ENCODE results near the gene KCNJ16.

The KCNJ16 gene

GRCh38 chr17:70181866-70182265 lies 106.8 kb downstream of the KCNJ16 start:
- CTCF ChIA-PET: no interaction called here
- POLR2A ChIA-PET (ENCODE audit: low non-redundant PET): interaction anchor here (0.7 kb wide), 1 partner anchor 856 kb away, joined by 3 read pairs; no protein-coding TSS in a partner anchor
- no peak for TF ChIP-seq CTCF (conservative IDR thresholded peaks at IDR 0.05; ENCODE audit: low read depth)
- no peak overlapping the region for H3K27ac ChIP-seq
- DNase-seq (ENCODE audit: low spot score): peak; percentile 45

- no peak for TF ChIP-seq CTCF (conservative IDR thresholded peaks at IDR 0.05; ENCODE audit: low read depth)
- ChIA-PET POLR2A (ENCODE audit: low non-redundant PET) (no interaction called here), CTCF (no interaction called here)
- H3K27ac ChIP-seq: no peak overlapping the region
- no peak for DNase-seq (ENCODE audit: low spot score)
Observed at GRCh38 chr17:70183508-70183907, 108.5 kb downstream of the KCNJ16 start.

- no peak for DNase-seq (ENCODE audit: low spot score)
- ChIA-PET POLR2A (ENCODE audit: low non-redundant PET) (no interaction called here), CTCF (no interaction called here)
- no peak for TF ChIP-seq CTCF (conservative IDR thresholded peaks at IDR 0.05; ENCODE audit: low read depth)
- no peak overlapping the region for H3K27ac ChIP-seq
Observed at GRCh38 chr17:70184207-70184606, 109.2 kb downstream of the KCNJ16 start.

GRCh38 chr17:70184770-70185169 lies 109.7 kb downstream of the KCNJ16 start:
- CTCF ChIA-PET: interaction anchor here (0.6 kb wide), 1 partner anchor 41 kb away, joined by 5 read pairs; no protein-coding TSS in a partner anchor
- POLR2A ChIA-PET (ENCODE audit: low non-redundant PET): no interaction called here
- TF ChIP-seq CTCF (conservative IDR thresholded peaks at IDR 0.05; ENCODE audit: low read depth): no peak
- H3K27ac ChIP-seq: no peak overlapping the region
- DNase-seq (ENCODE audit: low spot score): peak; percentile 73
